Central memory CD8-positive, alpha-beta T cell (primary cell): Measurements from ENCODE around the gene ATF7IP.
A peak's percentile ranks its signal among the peaks of the same experiment; 100 is the strongest.
"Not testable (repeated sequence)": the region's sequence is repeated elsewhere in the genome, so short reads cannot be mapped to it uniquely, and the experiment has no call there.

Experiments
- ATAC-seq: fragments of 150-1000 bp; cut with Tn5 transposase; replicated peaks from 2 replicates; pipeline ENCODE4 v1.10.0; 2022; ENCODE audit warnings: mild to moderate bottlenecking, moderate FRiP score, moderate number of reproducible peaks; ENCODE audit not compliant: poor library complexity, severe bottlenecking; ENCODE audit errors: extremely low read depth
- DNase-seq, 2 donors: peaks; one replicate each; pipeline ENCODE4 v3.0.0; 2021; ENCODE audit warnings: low spot score in 2 of 2
- H3K27ac Mint-ChIP-seq: one replicate; pipeline ENCODE4 v1.8.0; 2022; ENCODE audit warnings: low read depth, mild to moderate bottlenecking, moderate library complexity, mixed read lengths
- H3K27me3 Mint-ChIP-seq: one replicate; pipeline ENCODE4 v1.8.0; 2022; ENCODE audit warnings: mixed read lengths
- H3K36me3 Mint-ChIP-seq: one replicate; pipeline ENCODE4 v1.8.0; 2022; ENCODE audit warnings: mild to moderate bottlenecking, moderate library complexity, mixed read lengths; ENCODE audit not compliant: insufficient read depth
- H3K4me1 Mint-ChIP-seq: one replicate; pipeline ENCODE4 v1.8.0; 2022; ENCODE audit warnings: mixed read lengths
- H3K4me3 Mint-ChIP-seq: one replicate; pipeline ENCODE4 v1.8.0; 2022; ENCODE audit warnings: mild to moderate bottlenecking, moderate library complexity, mixed read lengths
- H3K9me3 Mint-ChIP-seq: one replicate; pipeline ENCODE4 v1.8.0; 2022; ENCODE audit warnings: mixed read lengths

Gene ATF7IP

GRCh38 chr12:14403711-14404196, 38.3 kb downstream of the ATF7IP start:
- H3K4me1 Mint-ChIP-seq: peaks cover 64% of the 10 kb centered on the region
- H3K27ac Mint-ChIP-seq: peak overlapping the region; percentile 100
- ATAC-seq (peak; percentile 70), DNase-seq (no peak)
- H3K36me3 Mint-ChIP-seq: peaks cover 20% of the 10 kb centered on the region
- H3K4me3 Mint-ChIP-seq: peak overlapping the region; percentile 70
- H3K9me3 Mint-ChIP-seq: no peaks in the 10 kb centered on the region
- no peaks in the 10 kb centered on the region for H3K27me3 Mint-ChIP-seq

- H3K36me3 Mint-ChIP-seq: peaks cover 20% of the 10 kb centered on the region
- DNase-seq, H3K9me3 Mint-ChIP-seq, ATAC-seq, H3K27me3 Mint-ChIP-seq: not testable (repeated sequence)
- H3K4me3 Mint-ChIP-seq: peak overlapping the region; percentile 23
- H3K4me1 Mint-ChIP-seq: peaks cover 63% of the 10 kb centered on the region
- peak overlapping the region; percentile 100 for H3K27ac Mint-ChIP-seq
Observed at GRCh38 chr12:14405407-14405806, 39.9 kb downstream of the ATF7IP start.

GRCh38 chr12:14408208-14408607, 42.7 kb downstream of the ATF7IP start:
- ATAC-seq: peak; percentile 29
- H3K4me3 Mint-ChIP-seq: peak overlapping the region; percentile 50
- H3K9me3 Mint-ChIP-seq: no peaks in the 10 kb centered on the region
- H3K27me3 Mint-ChIP-seq: no peaks in the 10 kb centered on the region
- no peak for DNase-seq
- peaks cover 12% of the 10 kb centered on the region for H3K36me3 Mint-ChIP-seq
- peaks cover 61% of the 10 kb centered on the region for H3K4me1 Mint-ChIP-seq
- H3K27ac Mint-ChIP-seq: peak overlapping the region; percentile 80

- Mint-ChIP-seq H3K27ac (peak overlapping the region; percentile 85), H3K4me3 (no peak overlapping the region), H3K36me3 (peaks cover 8% of the 10 kb centered on the region), H3K4me1 (peaks cover 58% of the 10 kb centered on the region), H3K27me3 (no peaks in the 10 kb centered on the region), H3K9me3 (no peaks in the 10 kb centered on the region)
- no peak for ATAC-seq
- DNase-seq: no peak
Observed at GRCh38 chr12:14410177-14410576, 44.7 kb downstream of the ATF7IP start.

GRCh38 chr12:14410841-14411569, 45.5 kb downstream of the ATF7IP start:
- H3K9me3 Mint-ChIP-seq: no peaks in the 10 kb centered on the region
- peak overlapping the region; percentile 58 for H3K4me3 Mint-ChIP-seq
- peak; percentile 90 for ATAC-seq
- H3K4me1 Mint-ChIP-seq: peaks cover 61% of the 10 kb centered on the region
- DNase-seq: no peak
- peak overlapping the region; percentile 85 for H3K27ac Mint-ChIP-seq
- peaks cover 8% of the 10 kb centered on the region for H3K36me3 Mint-ChIP-seq
- no peaks in the 10 kb centered on the region for H3K27me3 Mint-ChIP-seq

- peak; percentile 66 for ATAC-seq
- Mint-ChIP-seq H3K27me3 (no peaks in the 10 kb centered on the region), H3K9me3 (no peaks in the 10 kb centered on the region), H3K36me3 (peaks cover 12% of the 10 kb centered on the region), H3K4me1 (peaks cover 56% of the 10 kb centered on the region), H3K4me3 (peak overlapping the region; percentile 50), H3K27ac (peak overlapping the region; percentile 11)
- DNase-seq: peak in 1 of 2 donors; percentile 54
Observed at GRCh38 chr12:14416658-14417057, 51.2 kb downstream of the ATF7IP start.

GRCh38 chr12:14417715-14418114, 52.2 kb downstream of the ATF7IP start:
- Mint-ChIP-seq H3K9me3 (no peaks in the 10 kb centered on the region), H3K36me3 (peaks cover 16% of the 10 kb centered on the region), H3K27ac (peak overlapping the region; percentile 13), H3K27me3 (no peaks in the 10 kb centered on the region), H3K4me3 (peak overlapping the region; percentile 69), H3K4me1 (peaks cover 57% of the 10 kb centered on the region)
- ATAC-seq (peak; percentile 61), DNase-seq (peak; percentile 27 to 64)

- peaks cover 17% of the 10 kb centered on the region for H3K36me3 Mint-ChIP-seq
- DNase-seq: no peak
- peaks cover 57% of the 10 kb centered on the region for H3K4me1 Mint-ChIP-seq
Observed at GRCh38 chr12:14418451-14418890, 53.0 kb downstream of the ATF7IP start.

GRCh38 chr12:14422516-14423230, 57.2 kb downstream of the ATF7IP start:
- ATAC-seq (no peak), DNase-seq (no peak)
- peak overlapping the region; percentile 53 for H3K27ac Mint-ChIP-seq
- no peaks in the 10 kb centered on the region for H3K9me3 Mint-ChIP-seq
- H3K4me1 Mint-ChIP-seq: peaks cover 58% of the 10 kb centered on the region
- H3K27me3 Mint-ChIP-seq: no peaks in the 10 kb centered on the region
- H3K36me3 Mint-ChIP-seq: peaks cover 44% of the 10 kb centered on the region
- H3K4me3 Mint-ChIP-seq: peak overlapping the region; percentile 24

More at GRCh38 chr12:14418451-14418890, 53.0 kb downstream of the ATF7IP start:
- ATAC-seq: peak; percentile 69
- Mint-ChIP-seq H3K27me3 (no peaks in the 10 kb centered on the region), H3K9me3 (no peaks in the 10 kb centered on the region), H3K4me3 (peak overlapping the region; percentile 42), H3K27ac (peak overlapping the region; percentile 13)

- DNase-seq (no peak), ATAC-seq (no peak)
- Mint-ChIP-seq H3K4me1 (peaks cover 73% of the 10 kb centered on the region), H3K36me3 (peaks cover 44% of the 10 kb centered on the region), H3K27ac (peak overlapping the region; percentile 71), H3K27me3 (no peaks in the 10 kb centered on the region), H3K9me3 (no peaks in the 10 kb centered on the region), H3K4me3 (no peak overlapping the region)
Observed at GRCh38 chr12:14424545-14424944, 59.1 kb downstream of the ATF7IP start.

- DNase-seq (no peak), ATAC-seq (no peak)
- Mint-ChIP-seq H3K27ac (no peak overlapping the region), H3K27me3 (no peaks in the 10 kb centered on the region), H3K4me1 (peaks cover 72% of the 10 kb centered on the region), H3K9me3 (peaks cover 6% of the 10 kb centered on the region), H3K4me3 (no peak overlapping the region), H3K36me3 (peaks cover 47% of the 10 kb centered on the region)
Observed at GRCh38 chr12:14426792-14427191, 61.3 kb downstream of the ATF7IP start.

- Mint-ChIP-seq H3K27me3 (no peaks in the 10 kb centered on the region), H3K27ac (peak overlapping the region; percentile 70), H3K36me3 (peaks cover 43% of the 10 kb centered on the region), H3K9me3 (peaks cover 6% of the 10 kb centered on the region), H3K4me1 (peaks cover 74% of the 10 kb centered on the region), H3K4me3 (peak overlapping the region; percentile 57)
- no peak for DNase-seq
- ATAC-seq: no peak
Observed at GRCh38 chr12:14427929-14428328, 62.4 kb downstream of the ATF7IP start.
